H9 (cell line): ENCODE data around the gene PID1. TPM values are rescaled to one million over a fixed set of nuclear protein-coding genes. Genes with fewer than 3 reads are reported as not detected.

Source experiments
- DNase-seq: peaks from one replicate; pipeline ENCODE4 v3.0.0-alpha.2; 2017
- H2AFZ ChIP-seq: one replicate; pipeline ENCODE4 v1.6.1; 2013; ENCODE audit warnings: mild to moderate bottlenecking, low read length, control low read depth, moderate library complexity
- H2AK5ac ChIP-seq: 2 replicates; pipeline ENCODE4 v1.6.1; 2013; ENCODE audit warnings: low read length, control low read depth, mixed read lengths; ENCODE audit not compliant: insufficient read length
- H2BK120ac ChIP-seq: one replicate; pipeline ENCODE4 v1.6.1; 2013; ENCODE audit warnings: low read depth, mild to moderate bottlenecking, low read length, control low read depth, inconsistent platforms; ENCODE audit not compliant: poor library complexity, severe bottlenecking
- H2BK12ac ChIP-seq: 2 replicates; pipeline ENCODE4 v1.6.1; 2013; ENCODE audit warnings: low read length, control low read depth, mixed read lengths, low read depth; ENCODE audit not compliant: insufficient read length
- H2BK15ac ChIP-seq: 2 replicates; pipeline ENCODE4 v1.6.1; 2013; ENCODE audit warnings: low read depth, low read length, control low read depth
- H2BK20ac ChIP-seq: one replicate; pipeline ENCODE4 v1.6.1; 2013; ENCODE audit warnings: low read depth, mild to moderate bottlenecking, low read length, control low read depth, inconsistent platforms; ENCODE audit not compliant: poor library complexity, severe bottlenecking
- H2BK5ac ChIP-seq: 2 replicates; pipeline ENCODE4 v1.6.1; 2013; ENCODE audit warnings: low read length, control low read depth, mixed read lengths; ENCODE audit not compliant: insufficient read length
- H3K14ac ChIP-seq: 2 replicates; pipeline ENCODE4 v1.6.1; 2013; ENCODE audit warnings: low read length, control low read depth; ENCODE audit not compliant: insufficient read depth
- H3K18ac ChIP-seq: 2 replicates; pipeline ENCODE4 v1.6.1; 2013; ENCODE audit warnings: low read depth, mild to moderate bottlenecking, mixed read lengths, low read length, control low read depth; ENCODE audit not compliant: insufficient read length
- H3K23ac ChIP-seq: 2 replicates; pipeline ENCODE4 v1.6.1; 2013; ENCODE audit warnings: low read length, control low read depth, mixed read lengths, low read depth; ENCODE audit not compliant: insufficient read length
- H3K23me2 ChIP-seq: 2 replicates; pipeline ENCODE4 v1.6.1; 2013; ENCODE audit warnings: low read depth, mild to moderate bottlenecking, mixed read lengths, low read length, control low read depth; ENCODE audit not compliant: insufficient read length, poor library complexity, severe bottlenecking
- H3K27ac ChIP-seq: 2 replicates; pipeline ENCODE4 v1.5.1; 2013; ENCODE audit warnings: low read length, control low read depth, mixed read lengths, low read depth; ENCODE audit not compliant: insufficient read length
- H3K27me3 ChIP-seq: 2 replicates; pipeline ENCODE4 v1.6.1; 2013; ENCODE audit warnings: low read length, control low read depth, inconsistent platforms; ENCODE audit not compliant: insufficient read depth
- H3K4ac ChIP-seq: 2 replicates; pipeline ENCODE4 v1.6.1; 2013; ENCODE audit warnings: low read depth, mild to moderate bottlenecking, control low read depth, inconsistent platforms, low read length, moderate library complexity
- H3K4me1 ChIP-seq: 2 replicates; pipeline ENCODE4 v1.6.1; 2013; ENCODE audit warnings: low read length, control low read depth, inconsistent platforms; ENCODE audit not compliant: insufficient read depth
- H3K4me2 ChIP-seq: 2 replicates; pipeline ENCODE4 v1.6.1; 2013; ENCODE audit warnings: low read length, control low read depth, mixed read lengths; ENCODE audit not compliant: insufficient read length, insufficient read depth
- H3K56ac ChIP-seq: 2 replicates; pipeline ENCODE4 v1.6.1; 2013; ENCODE audit warnings: low read depth, mild to moderate bottlenecking, mixed read lengths, low read length, control low read depth; ENCODE audit not compliant: insufficient read length
- H3K79me1 ChIP-seq: 2 replicates; pipeline ENCODE4 v1.6.1; 2013; ENCODE audit warnings: low read depth, mild to moderate bottlenecking, moderate library complexity, low read length, control low read depth, inconsistent platforms; ENCODE audit not compliant: insufficient read depth, poor library complexity, severe bottlenecking
- H3K79me2 ChIP-seq: 2 replicates; pipeline ENCODE4 v1.6.1; 2013; ENCODE audit warnings: low read length, control low read depth, inconsistent platforms; ENCODE audit not compliant: insufficient read depth
- H3K9ac ChIP-seq: 2 replicates; pipeline ENCODE4 v1.6.1; 2013; ENCODE audit warnings: low read length, control low read depth, mixed read lengths; ENCODE audit not compliant: insufficient read length; ENCODE audit errors: extremely low read depth
- H3K9me3 ChIP-seq: one replicate; pipeline ENCODE4 v1.6.1; 2013; ENCODE audit warnings: low read depth, low read length, inconsistent platforms; ENCODE audit not compliant: control insufficient read depth
- H3T11ph ChIP-seq: one replicate; pipeline ENCODE4 v1.6.1; 2013; ENCODE audit warnings: mild to moderate bottlenecking, low read length, control low read depth, inconsistent platforms
- H4K20me1 ChIP-seq: one replicate; pipeline ENCODE4 v1.6.1; 2013; ENCODE audit not compliant: control insufficient read depth, insufficient read length, insufficient read depth
- H4K5ac ChIP-seq: 2 replicates; pipeline ENCODE4 v1.6.1; 2013; ENCODE audit warnings: low read depth, mild to moderate bottlenecking, mixed read lengths, low read length, control low read depth; ENCODE audit not compliant: insufficient read length
- H4K8ac ChIP-seq: replicated peaks from 2 replicates; pipeline ENCODE4 v1.6.1; 2013; ENCODE audit warnings: low read length, control low read depth, mixed read lengths, low read depth; ENCODE audit not compliant: insufficient read length
- H4K91ac ChIP-seq: 2 replicates; pipeline ENCODE4 v1.6.1; 2013; ENCODE audit warnings: low read depth, mild to moderate bottlenecking, moderate library complexity, mixed read lengths, low read length, control low read depth; ENCODE audit not compliant: insufficient read length
- H3K27ac Mint-ChIP-seq, 3 experiments: 2 replicates in 2 of 3; 3 replicates in 1 of 3; pipeline ENCODE4 v1.8.0; 2020 to 2021; ENCODE audit warnings: mixed read lengths in 3 of 3, mild to moderate bottlenecking in 1 of 3, moderate library complexity in 1 of 3
- H3K27me3 Mint-ChIP-seq: 2 replicates; pipeline ENCODE4 v1.8.0; 2021; ENCODE audit warnings: low read depth, mild to moderate bottlenecking, moderate library complexity, mixed read lengths
- H3K36me3 Mint-ChIP-seq, 3 experiments: 2 replicates in 2 of 3; 3 replicates in 1 of 3; pipeline ENCODE4 v1.8.0; 2020 to 2021; ENCODE audit warnings: low read depth in 3 of 3, mixed read lengths in 3 of 3; ENCODE audit not compliant: insufficient read depth in 1 of 3
- H3K4me1 Mint-ChIP-seq, 2 experiments: 2 replicates each; pipeline ENCODE4 v1.8.0; 2020; ENCODE audit warnings: mixed read lengths in 2 of 2
- H3K4me3 Mint-ChIP-seq, 2 experiments: 2 replicates in 1 of 2; 3 replicates in 1 of 2; pipeline ENCODE4 v1.8.0; 2020 to 2021; ENCODE audit warnings: mild to moderate bottlenecking in 2 of 2, mixed read lengths in 2 of 2, moderate library complexity in 1 of 2
- H3K9me3 Mint-ChIP-seq, 2 experiments: 2 replicates in 1 of 2; 3 replicates in 1 of 2; pipeline ENCODE4 v1.8.0; 2020; ENCODE audit warnings: mild to moderate bottlenecking in 2 of 2, mixed read lengths in 2 of 2, moderate library complexity in 1 of 2
- CTCF ChIP-seq: fragments of 200-600 bp; sonication (generic); conservative IDR thresholded peaks from 3 replicates; pipeline ENCODE4 v1.8.0; 2021; ENCODE audit warnings: antibody characterized with exemption, mild to moderate bottlenecking
- WGBS: extraction: QIAGEN DNeasy Blood & Tissue Kit; methylation state at CpG from one replicate; pipeline ENCODE4 v1.1.7; 2013; ENCODE audit warnings: missing lambda C conversion rate, low lambda C conversion rate, mixed read lengths; ENCODE audit not compliant: insufficient read length; ENCODE audit errors: extremely low coverage; 5-methylcytosine and 5-hydroxymethylcytosine counted together
- total RNA-seq: library from RNA; stranded (reverse); gene quantifications from 2 replicates; pipeline ENCODE4 v1.2.1, GENCODE V29; 2021

Gene PID1
- total RNA-seq, 1 experiment from 2014 or later = 1.4 TPM

GRCh38 chr2:229230256-229230655 is 40.8 kb downstream of the PID1 start:
- Histone ChIP-seq H3K9me3 (no peaks in the 10 kb centered on the region), H2AFZ (no peak overlapping the region), H3K27me3 (no peaks in the 10 kb centered on the region), H2BK12ac (no peak overlapping the region), H3K56ac (no peak overlapping the region), H4K8ac (no peak overlapping the region), H2BK5ac (no peak overlapping the region), H2BK120ac (no peak overlapping the region), H3K23me2 (no peaks in the 10 kb centered on the region), H3K79me2 (no peaks in the 10 kb centered on the region), H3K4ac (no peak overlapping the region), H2AK5ac (no peak overlapping the region), H3K9ac (no peak overlapping the region), H4K20me1 (no peaks in the 10 kb centered on the region), H3K79me1 (no peaks in the 10 kb centered on the region), H3K18ac (no peak overlapping the region), H2BK15ac (no peak overlapping the region), H2BK20ac (no peak overlapping the region), H3K4me1 (no peaks in the 10 kb centered on the region), H3K23ac (no peak overlapping the region), H3K27ac (no peak overlapping the region), H3K14ac (no peak overlapping the region), H3K4me2 (no peak overlapping the region), H4K5ac (no peak overlapping the region), H3T11ph (no peak overlapping the region), H4K91ac (no peak overlapping the region)
- no CpG with 5 or more reads among the region's 2 CpGs for WGBS
- H3K27ac Mint-ChIP-seq = no peak overlapping the region
- DNase-seq = no peak
- no peaks in the 10 kb centered on the region for H3K27me3 Mint-ChIP-seq
- no peaks in the 10 kb centered on the region for H3K36me3 Mint-ChIP-seq
- no peaks in the 10 kb centered on the region for H3K9me3 Mint-ChIP-seq
- H3K4me3 Mint-ChIP-seq = no peak overlapping the region
- no peak for TF ChIP-seq CTCF
- peaks cover 0 to 3% of the 10 kb centered on the region in 2 experiments; a peak in 1 of 4 replicates for H3K4me1 Mint-ChIP-seq
